GM19328 (cell line): ENCODE data around the gene CD247.

Experiments
- ATAC-seq: cut with Tn5 transposase; IDR thresholded peaks from one replicate; pipeline ENCODE4 v1.9.1; 2021; ENCODE audit warnings: mild to moderate bottlenecking, moderate library complexity; ENCODE audit not compliant: unreplicated experiment

Gene CD247

DNA sequence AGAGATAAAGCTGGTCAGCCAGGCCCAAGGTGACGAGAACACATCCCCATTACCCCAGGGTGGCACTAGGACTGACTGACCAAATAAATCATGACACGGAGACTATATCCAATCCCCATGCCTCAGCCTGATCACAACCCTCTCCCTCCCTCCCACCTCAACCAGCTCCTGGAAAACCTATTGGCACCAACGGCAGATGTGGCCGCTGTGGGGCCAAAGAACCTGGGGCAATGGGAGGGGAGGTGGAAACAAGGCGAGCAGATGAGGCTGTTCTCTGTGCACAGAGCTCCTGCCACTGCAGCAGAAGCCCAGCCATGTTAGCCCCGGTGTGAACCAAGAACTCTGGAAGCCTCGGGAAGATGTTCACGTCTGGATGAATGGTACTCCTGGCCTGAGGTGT, 77.6 kb downstream of the CD247 start:
- ATAC-seq: no peak

DNA sequence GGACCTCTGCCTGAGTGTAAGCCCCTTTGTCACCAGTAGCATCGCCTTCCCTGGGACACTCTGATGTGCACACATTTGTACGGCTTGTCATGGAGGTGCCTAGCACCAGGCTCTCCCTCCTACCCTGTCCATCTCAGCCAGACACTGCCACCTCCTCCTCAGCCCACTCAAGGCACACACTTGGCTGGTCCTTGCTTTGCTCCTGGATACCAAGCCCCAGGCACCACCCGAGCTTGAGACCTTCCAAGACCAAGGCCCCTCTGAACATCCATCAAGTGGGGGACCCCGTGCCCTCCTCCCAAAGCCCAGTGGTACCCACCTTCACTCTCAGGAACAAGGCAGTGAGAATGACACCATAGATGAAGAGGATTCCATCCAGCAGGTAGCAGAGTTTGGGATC, 78.0 kb downstream of the CD247 start:
- no peak for ATAC-seq

DNA sequence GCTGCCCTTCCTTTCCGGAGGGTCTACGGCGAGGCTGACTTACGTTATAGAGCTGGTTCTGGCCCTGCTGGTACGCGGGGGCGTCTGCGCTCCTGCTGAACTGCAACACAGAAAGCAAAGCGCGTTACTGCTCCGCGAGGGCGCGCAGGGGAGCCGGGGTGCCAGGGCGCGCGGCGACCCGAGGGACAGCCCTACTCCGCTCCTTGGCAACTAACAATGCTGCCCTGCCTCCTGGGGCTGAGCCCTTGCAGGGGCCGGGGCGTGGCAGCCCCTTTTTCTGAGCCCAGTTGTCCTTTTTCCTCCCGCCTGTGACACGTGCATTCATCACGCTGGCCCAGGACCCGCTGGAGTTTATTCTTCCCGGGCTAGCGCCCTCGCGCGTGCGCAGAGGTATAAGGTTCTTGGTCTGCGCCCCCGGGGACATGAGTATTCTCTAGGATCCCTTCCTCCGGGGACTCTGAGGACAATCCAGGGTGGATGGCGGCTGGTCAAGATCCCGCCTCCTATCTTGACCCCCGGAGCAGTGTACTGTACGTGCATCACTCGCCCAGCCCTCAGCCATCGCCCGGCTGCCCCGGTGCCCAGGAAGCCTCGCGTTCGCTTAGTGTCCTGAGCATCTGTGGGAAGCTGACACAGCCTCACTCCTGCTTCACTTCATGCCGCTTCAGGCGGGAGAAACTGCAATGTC, 78.9 kb downstream of the CD247 start:
- no peak for ATAC-seq

DNA sequence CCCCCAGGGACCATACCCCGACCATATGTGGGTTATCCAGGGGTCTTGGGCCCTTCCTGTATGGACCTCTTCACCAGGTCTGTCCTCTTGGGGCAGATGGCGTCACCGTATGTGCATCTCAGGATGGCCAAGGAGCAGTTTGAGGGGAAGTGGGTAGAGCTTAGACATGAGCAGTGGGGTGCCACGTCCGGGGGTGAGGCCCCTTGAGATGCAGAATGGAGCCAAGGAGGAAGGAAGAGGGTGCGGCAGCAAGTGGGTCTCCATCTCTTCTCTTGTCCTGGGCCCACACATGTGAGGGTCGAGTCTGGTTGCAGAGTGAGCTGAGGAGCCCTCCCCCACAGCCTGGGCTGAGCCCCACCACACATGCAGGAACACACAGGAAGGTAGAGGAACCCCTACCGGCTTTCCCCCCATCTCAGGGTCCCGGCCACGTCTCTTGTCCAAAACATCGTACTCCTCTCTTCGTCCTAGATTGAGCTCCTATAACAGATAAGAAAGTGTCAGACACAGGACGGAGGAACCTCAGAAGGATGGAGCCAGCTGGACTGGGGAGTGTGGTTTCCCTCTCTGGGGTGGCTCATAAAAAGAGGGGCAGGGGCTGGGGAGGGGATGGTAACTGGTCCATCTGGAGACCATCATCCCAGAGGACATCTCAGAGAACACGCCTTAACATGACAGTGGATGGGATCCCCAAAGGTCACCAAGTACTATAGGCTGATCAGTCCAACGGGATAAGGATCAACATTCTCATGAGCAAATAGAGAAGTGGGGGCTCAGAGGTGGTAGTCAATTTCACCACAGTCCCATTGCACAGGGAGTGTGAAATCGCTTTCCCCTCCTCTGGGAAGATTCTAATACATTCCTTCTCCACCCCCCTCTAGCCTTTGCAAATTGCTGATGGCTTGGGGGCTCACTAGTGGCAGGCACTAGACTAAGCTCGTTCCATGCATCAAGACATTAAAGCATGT, 79.9 kb downstream of the CD247 start:
- no peak for ATAC-seq

DNA sequence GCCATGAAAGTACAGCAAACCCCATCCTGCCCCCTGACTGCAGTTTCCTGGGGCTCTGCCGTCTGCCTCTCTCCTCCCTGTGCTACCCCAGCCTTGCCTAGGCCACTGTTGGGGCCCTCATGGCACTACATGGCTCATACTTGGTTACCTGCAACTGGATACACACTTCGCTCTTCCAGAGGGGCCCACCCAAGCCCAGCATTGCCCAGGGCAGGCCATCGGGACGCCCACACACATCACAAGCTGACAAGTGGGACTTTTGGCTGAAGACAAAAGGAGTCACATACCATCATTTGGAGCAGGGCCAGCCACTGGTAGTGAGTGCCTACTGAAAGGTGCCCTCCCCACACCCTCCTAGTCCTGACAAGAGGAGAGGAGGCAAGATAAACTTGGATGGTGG, 82.8 kb downstream of the CD247 start:
- ATAC-seq: no peak

DNA sequence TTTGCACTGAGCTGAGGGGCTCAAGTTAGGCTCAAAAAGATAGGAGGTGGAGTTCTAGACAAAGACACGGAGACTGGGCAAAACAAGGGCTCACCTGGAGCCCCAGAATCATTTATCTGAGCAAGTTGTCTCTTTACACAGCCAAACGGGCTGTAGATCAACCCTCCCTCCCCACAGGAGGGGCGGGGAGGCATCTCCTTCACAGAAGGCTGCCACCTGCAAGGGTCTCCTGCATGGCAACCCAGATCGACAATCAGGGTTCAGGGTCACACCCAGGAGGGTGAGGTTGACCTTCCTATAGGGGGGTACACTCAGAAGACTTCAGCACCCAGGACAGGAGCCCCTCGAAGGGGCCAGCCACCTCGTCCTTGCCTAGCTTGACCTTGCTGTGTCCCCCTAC, 84.0 kb downstream of the CD247 start:
- ATAC-seq: no peak

DNA sequence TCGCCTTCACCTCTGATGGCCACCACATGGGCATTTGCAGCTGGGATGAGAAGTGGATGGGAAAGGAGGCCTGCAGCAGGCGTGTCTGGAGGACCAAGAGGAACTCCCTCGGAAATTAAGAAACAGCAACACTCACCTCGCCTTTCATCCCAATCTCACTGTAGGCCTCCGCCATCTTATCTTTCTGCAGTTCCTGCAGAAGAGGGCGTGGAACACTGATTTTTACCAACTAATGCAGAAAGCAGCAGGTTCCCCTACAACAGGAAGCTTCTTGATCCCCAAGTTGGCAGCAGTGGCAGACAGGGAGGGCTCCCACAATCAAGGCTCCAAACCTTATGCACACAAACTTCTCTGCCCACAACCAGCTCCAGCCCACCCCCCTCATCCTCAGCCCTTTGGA, 84.4 kb downstream of the CD247 start:
- no peak for ATAC-seq

DNA sequence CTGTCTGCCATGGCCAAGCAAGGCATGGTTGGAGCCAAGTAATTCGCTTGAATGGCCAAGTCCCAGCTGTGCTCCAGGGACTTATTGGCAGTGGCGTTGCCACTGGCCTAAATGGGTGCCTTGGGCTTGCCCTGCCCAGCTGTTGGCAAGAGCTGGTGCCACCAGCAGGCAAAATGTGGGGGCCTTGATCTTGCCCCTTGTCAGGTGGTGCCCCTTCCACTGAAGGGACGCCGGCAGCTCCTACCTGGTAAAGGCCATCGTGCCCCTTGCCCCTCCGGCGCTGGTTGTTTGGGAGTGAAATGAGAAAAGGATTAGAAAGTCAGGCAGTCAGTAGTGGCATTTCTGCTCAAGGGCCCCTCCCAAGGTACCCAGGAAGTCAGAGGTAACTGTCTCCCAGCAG, 85.5 kb downstream of the CD247 start:
- ATAC-seq: no peak

DNA sequence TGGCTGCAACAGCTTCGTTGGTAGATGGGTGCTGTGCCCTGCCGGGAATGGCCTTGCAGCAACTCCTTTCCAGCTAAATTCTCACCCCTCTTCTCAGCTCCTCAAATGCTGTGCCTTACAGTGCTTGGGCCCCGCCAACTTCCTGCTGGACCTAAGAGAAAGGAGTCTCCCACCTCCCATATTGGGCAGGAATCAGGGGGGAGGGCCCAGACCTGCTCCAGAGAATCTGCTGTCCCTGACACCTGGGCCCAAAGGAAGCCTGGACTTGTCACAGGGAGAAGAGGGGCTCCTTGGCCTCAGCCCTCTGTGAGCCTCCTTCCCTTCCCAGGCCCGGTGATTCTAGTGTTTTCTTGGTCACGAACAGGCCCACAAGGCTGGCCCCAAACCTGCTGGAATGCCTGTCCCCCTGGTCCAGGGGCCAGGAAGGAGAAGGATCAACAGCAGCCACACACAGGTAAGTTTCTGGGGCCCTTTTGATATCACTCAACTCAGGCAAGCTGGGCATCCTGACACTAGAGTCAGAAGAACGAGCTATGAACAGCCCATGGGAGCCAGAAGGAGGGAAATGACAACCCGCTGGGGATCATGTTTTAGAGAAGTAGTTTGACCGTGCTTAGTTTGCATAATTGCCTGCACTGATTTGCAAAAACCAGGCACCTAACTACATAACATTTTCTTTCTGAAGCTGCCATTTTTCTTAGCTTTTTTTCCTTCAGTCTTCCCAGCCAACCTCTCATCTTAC, 86.2 kb downstream of the CD247 start:
- ATAC-seq: no peak

DNA sequence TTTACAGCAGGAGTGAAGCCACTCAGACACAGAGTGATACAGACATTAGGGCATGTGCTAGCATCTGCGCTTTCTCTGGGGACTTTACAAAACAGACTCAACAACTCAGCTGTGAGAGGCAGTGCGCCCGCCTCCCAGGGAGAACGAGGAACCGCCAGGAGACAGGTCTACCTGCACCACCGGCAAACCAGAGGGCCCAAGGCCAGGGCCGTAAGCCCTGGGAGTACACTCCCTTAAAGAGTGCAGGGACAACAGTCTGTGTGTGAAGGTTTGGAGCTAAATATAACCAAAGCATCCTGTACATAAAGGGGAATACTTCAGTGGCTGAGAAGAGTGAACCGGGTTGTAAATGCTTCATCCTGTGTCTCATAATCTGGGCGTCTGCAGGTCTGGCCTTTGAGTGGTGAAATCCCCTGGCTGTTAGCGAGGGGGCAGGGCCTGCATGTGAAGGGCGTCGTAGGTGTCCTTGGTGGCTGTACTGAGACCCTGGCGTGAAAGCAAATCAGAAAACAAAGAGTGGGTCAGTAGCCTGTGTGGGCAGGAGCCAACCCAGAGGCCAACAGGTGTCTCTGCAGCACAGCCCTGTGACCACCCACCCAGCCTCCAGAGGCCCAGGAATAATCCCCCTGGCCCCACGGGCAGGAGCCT, 86.9 kb downstream of the CD247 start:
- ATAC-seq: no peak

DNA sequence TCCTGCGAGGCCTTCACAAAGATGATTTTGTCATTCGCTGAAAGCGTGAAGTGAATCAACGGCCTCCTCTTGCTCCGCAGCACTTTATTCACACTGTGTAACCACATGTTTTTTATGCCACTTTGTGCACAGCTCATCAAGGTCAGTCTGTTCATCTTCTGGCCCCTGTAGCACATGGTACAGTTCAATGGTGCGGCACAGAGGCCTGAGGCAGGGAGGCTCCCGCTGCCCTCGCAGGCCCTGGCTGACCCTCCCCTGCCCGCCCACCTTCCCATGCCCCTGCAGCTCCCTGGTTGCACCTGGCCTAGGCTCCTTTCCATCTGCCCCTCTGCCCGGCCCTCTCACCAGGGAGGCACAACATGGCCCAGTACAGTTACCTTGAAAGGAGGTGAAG, 87.5 kb downstream of the CD247 start:
- ATAC-seq: no peak

DNA sequence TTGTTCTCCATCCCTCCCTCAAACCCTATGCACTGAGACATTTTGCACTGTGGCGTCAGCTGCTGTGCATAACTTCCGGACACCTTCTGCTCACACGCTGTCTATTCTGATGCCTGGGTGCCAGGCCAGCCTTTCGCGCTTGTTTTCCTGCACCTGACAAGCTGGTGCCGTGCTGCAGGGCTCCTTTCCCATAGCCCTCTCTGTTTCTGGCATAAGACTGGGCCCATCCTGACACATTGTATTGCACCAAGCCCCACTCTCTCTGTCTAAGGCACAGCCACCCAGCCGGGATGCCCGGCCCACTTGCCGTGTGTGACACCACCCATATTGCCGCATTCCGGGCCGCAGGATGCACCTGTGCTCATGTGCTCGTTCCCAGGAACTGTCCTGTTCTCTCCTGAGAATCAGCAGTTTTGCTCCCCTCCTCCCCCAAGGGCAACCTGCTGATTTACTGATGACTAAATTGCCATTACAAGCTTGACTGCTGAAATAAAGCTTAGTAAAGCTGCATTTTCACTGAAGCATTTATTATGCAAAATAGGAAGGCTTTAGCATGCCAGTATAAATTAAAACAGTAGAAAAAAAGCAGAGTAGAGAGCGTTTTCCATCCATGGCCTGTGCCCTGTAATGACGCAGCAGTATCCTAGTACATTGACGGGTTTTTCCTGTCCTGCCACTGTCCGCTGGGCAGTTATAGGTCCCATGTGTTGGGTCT, 88.0 kb downstream of the CD247 start:
- ATAC-seq: no peak

DNA sequence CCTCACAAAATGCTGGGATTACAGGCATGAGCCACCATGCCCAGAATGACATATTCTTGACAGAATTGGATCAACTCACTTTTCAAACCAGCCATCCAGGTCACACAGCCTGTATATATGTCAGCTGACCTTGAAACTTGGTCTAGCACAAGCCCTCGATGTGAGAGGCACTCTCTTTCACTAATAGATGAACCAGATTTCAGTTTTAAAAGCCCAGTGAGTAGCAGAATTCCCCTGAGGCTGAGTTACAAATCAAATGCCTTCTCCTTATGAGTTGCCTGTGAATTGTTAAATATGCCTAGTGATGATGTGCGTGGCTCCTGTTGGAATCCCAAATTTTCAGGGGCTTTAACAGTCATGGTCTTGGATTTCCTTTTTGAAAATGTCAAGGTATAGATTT, 88.7 kb downstream of the CD247 start:
- no peak for ATAC-seq

DNA sequence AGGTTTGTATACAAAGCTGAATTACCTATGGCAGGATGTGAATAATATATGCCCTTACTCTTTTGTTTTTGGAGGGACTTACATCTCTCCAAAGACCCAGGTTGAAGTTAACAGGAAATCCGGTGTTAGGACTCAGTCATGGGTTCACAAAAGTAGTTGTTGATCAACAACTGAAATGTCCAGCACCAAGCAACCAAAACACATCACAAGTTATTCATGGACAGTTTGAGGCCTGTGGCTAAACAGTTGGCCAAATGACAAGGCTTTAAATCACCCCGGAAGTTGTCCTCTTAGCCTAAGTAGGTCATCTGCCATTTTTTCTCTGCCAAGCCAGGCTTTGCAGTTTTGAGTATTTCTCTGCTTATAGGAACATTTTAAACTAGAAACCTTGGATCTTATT, 89.9 kb downstream of the CD247 start:
- no peak for ATAC-seq

DNA sequence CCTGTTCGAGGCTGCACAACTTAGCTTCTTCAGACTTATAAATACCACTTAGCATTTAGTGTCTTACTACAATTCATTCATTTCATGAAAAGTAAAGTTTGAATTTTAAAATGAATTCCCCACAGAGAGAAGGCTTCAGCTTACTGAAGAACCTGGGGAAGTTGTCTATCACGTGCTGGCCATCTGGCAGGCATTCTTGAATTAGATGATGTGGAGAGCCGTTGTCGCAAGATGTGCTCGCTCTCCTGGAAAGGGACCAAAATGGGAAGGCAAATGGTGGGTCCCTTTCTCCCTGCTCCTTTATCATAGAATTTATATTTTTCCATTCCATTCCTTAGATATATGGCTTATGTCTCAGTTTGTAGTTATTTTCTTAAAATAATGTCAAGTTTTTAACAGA, 90.5 kb downstream of the CD247 start:
- no peak for ATAC-seq

DNA sequence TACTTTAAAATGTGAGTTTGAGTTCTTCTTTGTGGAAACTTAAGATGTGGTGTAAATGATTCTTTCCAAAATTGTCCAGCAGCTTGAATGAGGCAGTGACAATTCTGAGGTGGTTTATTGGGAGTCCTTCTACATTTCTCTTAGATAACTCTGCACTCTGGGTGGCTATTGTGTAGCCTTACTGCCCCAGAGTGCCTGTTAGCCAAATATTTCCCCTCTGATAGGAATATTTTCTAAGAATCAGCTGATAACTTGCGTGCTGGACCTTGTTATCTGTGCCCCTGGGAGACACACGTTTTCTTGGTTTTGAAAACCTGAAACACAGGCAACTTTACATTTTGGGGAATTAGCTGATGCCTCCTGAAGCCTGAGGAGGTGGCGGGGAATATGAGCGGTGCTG, 91.6 kb downstream of the CD247 start:
- no peak for ATAC-seq

DNA sequence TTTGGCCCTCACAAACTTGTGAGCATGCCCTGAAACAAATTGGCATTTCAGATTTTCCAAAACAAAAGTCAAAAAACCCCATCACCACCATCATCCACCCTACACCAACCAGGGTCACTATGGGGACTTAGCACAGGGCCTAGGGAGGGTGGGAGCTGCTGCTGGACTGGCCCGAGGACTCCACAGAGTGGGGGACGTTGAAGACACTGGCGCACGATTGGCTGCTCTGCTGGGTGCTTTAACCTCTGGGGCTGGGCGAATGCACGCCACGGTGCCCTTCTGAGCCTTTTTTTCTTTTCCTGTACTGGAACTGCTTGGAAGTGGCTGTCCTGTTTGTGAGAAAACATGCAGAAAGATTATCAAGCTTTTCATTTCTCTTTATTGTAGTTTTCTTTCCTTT, 92.8 kb downstream of the CD247 start:
- ATAC-seq: no peak

DNA sequence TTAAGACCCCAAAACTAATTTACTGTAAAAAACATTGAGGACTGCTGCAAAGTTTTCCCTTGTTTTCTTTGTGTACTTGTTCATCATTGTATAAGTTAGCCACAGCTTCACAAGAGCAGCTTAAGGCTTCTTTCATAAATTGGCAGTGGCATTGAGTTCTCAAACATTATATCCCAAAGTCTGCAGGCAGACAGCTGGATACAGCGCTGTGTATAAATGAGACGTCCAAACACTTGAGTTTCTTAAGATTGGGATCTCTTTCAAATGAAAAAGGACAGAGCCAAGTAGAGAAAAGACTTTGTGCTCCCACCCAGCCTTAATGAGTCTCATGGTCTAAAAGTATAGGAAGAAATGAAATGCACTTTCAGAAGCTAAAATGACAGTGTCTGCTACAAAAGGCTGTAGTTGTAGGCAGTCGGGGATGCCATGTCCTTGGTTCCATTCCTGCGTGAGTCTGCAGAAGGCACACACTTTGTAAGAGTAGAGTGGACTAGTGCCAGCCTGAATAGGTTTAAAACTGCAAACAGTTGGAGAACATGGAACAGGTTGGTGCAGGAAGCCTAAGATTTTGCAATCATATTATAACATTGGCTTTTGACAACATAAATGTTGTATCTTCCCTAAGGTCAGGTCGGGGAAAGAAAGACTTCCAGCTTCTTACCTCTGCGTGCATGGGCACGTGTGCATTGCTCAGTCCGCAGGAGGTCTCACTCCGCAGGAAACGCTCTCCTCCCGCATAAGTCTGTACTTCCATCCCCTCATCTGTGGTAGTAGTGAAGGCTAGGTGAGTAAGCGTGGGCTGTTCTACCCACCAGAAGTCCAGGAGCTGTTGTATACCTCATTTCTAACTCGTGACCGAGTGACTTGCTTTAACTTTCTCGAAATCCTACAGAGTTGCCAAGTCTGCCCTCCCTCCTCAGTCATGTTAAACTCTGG, 94.4 kb downstream of the CD247 start:
- ATAC-seq: no peak

DNA sequence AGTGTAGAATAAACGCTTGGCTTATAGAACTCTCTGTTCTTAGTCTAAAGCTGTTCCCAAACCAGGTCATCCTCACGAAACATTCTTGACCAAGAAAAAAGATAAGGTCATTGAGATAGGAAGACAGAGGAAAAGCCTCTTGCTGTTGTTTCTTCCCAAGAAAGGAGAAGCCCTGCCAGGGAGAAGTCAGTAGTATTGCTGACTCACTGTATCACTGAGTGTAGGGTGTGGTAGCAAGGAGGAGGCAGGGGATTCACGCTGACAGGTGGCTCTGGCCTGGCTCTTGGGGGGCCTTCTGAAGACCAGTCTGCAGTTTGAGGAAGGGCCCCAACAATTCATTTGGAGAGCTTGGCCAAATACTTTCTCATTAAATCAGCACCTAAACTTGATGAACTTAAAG, 97.8 kb downstream of the CD247 start:
- no peak for ATAC-seq
